Activated CD4-positive, alpha-beta T cell treated with anti-CD3 and anti-CD28 coated beads, Interleukin-10, Interleukin-2, amounts not matched to agents 100 ng/mL and 50 ng/mL, durations not matched to agents 16 hours and 8 hours (primary cell): Measurements from ENCODE around the gene CRTC1.
A peak's percentile ranks its signal among the peaks of the same experiment; 100 is the strongest.
"Not testable (repeated sequence)": the region's sequence is repeated elsewhere in the genome, so short reads cannot be mapped to it uniquely, and the experiment has no call there.

Experiments used
- DNase-seq: peaks from one replicate; pipeline ENCODE4 v3.0.0-alpha.2; 2020

The CRTC1 gene

DNA sequence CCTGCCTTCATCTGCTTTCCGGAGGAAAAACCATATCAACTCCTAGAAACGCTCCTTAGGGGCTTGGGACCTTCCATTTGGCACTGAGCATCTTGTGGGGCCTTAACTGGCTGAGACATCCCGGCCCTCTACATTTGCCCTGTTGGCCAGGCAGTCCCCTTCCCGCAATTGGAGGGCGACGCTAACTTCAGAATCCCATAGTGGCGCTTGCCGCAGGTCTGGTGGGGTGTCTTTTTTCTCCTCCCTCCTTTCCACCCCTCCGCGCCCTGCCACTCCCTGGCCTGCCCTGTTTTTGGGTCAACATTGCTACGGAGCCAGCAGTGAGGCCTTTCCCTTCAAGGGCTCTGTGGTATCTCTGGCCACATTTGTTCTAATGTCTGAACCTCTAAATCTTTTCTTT lies 13.6 kb upstream of the CRTC1 start:
- no peak for DNase-seq

DNA sequence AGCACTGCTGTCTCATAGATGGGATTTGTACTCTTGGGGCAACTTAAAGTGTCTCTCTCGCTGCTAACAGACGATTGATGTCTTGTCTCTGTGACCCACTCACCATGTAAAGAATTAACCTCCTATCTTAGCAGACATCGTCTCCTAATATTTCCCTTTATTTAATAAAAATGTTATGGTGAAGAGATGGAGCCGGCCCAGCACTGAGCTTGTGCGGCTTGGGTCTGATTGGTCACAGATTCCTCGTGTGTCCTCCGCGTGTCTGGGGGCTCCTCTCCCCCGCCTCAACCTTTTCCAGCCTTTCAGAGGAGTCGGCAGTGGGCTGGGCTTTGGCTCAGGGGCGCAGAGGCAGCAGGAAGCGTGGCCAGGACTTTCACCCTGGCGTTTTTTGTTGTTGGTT lies 13.2 kb upstream of the CRTC1 start:
- no peak for DNase-seq

DNA sequence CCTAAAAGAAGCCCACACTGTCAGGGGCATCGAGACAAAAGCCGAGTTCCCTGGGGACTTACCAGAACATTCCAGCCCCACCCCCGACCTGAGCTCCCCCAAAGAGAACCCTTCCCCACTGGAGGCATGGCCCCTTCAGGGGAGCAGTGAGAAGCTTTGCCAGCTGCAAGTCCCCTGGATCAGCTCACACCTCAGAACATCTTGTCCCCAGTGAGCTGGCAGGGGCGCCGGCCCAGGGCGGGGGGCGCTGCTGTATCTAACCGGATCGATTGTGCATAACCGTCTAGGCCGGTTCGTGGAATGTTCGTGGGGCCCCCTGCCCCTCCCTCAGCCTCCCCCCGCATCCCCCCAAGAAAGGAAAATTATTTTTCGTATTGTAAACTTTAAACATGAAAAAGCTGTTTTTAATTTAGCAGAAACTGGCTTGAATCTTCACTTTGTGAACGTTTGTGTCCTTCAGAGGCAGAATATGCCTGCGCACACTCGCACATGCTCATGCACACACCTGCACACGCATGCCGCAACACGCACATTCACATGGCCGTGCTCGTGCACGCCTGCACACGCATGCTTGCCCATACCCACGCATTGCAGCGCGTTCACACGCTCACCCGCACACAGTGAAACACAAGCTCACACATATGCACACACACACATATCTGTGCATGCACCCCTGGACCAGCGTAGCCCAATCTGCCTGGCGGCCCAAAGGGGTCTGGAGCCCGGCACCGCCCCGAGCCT lies 12.0 kb upstream of the CRTC1 start:
- no peak for DNase-seq

- no peak for DNase-seq
Observed at GRCh38 chr19:18672044-18672451, 11.4 kb upstream of the CRTC1 start.

GRCh38 chr19:18672606-18673337 lies 10.7 kb upstream of the CRTC1 start:
- DNase-seq, result no peak

- no peak for DNase-seq
Observed at GRCh38 chr19:18674616-18675015, 8.9 kb upstream of the CRTC1 start.

DNA sequence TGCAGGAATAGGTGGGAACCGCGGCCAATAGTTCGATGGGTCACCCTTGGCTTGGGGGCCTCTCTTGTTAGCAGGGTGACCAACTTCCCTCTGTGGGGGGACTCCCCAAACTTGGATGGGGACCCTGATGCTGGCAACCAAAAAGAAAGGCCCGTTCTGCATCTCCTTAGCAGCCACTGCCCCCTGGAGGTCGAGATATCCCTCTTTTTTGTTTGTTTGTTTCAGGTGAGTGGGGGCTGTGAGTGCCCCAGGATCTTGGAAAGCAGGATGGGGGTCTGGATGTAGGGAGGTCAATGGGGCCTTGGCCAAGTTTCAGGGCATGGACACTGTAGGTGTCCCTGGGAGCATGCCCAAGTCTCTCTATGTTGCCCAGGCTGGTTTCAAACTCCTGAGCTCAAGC lies 7.7 kb upstream of the CRTC1 start:
- no peak for DNase-seq

GRCh38 chr19:18676692-18677091 lies 6.8 kb upstream of the CRTC1 start:
- no peak for DNase-seq

DNA sequence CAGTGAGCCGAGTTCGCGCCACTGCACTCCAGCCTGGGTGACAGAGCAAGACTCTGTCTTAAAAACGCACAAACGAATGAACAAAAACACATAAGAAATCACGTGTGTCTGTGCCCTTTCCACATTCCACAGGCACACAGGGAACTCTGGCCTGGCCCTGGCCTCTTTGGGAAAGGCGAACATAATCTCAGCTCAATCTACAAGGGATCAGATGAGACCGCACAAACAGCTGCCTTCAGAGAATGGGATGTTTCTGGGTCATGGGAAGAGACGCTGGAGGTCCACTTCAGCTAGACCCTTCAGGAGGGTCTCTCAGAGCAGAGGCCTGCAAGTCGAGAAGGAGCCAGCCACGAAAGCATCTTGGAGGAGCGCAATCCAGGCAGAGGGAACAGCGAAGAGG lies 6.3 kb upstream of the CRTC1 start:
- no peak for DNase-seq

- not testable (repeated sequence) for DNase-seq
Observed at GRCh38 chr19:18680148-18680547, 3.3 kb upstream of the CRTC1 start.

DNA sequence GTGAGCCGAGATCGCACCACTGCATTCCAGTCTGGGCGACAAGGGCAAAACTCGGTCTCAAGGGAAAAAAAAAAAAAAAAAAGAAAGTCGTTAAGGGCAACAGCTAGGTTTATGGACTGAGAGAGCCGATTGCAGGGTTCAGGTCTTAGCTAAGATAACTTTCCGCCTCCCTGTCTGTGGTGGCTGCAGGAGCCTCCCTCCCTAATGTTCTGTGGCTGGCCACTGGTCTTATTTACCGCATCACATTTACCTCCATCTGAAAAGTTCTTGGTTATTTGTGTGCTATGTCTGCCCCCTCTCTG lies 722 bp upstream of the CRTC1 start:
- no peak for DNase-seq

DNA sequence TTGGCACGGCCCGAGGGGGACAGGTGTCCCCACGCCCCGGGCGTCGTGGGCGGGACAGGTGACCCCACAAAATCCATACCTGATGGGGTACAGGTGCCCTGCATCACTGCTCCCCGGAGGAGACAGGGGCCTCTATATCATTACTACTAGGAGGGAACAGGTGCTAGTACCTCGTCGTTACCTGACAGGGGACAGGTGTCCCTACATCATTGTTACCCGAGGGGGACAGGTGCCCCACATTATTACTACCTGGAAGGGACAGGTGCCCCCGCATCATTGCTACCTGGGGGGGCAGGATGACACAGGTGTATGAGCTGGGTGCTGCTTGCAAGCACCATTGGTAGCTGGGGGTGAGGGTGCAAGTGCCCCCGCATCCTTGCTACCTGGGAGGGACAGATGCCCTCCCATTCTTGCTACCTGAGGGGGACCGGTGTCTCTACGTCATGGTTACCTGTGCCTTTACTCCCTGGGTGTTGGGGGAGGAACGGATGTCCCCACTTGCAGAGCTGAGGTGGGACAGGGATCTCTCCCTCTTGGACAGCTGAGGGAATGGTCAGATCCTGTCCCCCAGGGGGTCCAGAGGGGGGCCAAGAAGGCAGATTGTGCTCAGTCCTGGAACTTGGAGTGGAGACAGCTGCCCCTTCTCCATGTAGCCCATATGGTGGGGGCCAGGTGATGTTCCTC lies 620 bp downstream of the CRTC1 start:
- no peak for DNase-seq

DNA sequence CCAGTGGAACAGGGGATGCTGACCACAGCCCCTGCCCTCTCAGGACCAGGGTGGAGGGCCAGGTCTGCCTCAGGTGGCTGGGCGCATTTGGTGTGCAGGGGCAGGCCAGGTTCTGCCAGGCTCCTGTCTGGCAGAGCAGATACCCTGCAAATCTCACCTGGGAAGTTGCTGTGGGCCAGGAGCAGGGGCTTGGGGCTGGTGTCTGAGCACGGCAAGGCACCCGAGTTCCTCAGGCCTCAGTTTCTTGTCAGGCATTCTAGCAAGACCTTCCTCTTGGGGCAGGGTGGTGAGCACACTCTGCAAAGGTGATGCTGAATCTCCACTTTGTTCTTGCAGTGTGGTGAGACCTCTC lies 1.1 kb downstream of the CRTC1 start:
- DNase-seq, result no peak

- DNase-seq, result no peak
Observed at GRCh38 chr19:18685597-18686190, 2.2 kb downstream of the CRTC1 start.

GRCh38 chr19:18687740-18688465 lies 4.4 kb downstream of the CRTC1 start:
- DNase-seq, result no peak

GRCh38 chr19:18696023-18696422 lies 12.5 kb downstream of the CRTC1 start:
- DNase-seq, result no peak

GRCh38 chr19:18697680-18698079 lies 14.2 kb downstream of the CRTC1 start:
- no peak for DNase-seq

DNA sequence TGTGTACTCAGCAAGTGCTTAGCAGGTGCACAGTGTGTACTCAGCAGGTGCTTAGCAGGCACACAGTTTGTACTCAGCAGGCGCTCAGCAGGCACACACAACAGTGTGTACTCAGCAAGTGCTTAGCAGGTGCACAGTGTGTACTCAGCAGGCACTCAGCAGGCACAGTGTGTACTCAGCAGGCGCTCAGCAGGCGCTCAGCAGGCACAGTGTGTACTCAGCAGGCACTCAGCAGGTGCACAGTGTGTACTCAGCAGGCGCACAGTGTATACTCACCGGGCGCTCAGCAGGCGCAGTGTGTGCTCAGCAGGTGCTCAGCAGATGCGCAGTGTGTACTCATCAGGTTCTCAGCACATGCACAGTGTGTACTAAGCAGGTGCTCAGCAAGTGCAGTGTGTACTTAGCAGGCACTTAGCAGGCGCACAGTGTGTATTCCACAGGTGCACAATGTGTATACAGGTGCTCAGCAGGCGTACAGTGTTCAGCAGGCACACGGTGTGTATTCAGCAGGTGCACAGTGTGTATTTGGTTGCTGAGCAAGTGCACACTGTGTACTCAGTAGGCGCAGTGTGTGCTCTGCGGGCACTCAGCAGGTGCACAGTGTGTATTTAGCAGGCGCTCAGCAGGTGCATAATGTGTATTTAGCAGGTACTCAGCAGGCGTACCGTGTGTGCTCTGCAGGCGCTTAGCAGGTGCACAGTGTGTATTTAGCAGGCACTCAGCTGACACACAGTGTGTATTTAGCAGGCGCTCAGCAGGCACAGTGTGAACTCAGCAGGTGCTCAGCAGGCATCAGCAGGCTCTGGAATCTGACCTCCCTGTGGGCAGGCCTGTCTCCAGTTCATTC lies 15.1 kb downstream of the CRTC1 start:
- no peak for DNase-seq

- DNase-seq, result no peak
Observed at GRCh38 chr19:18699403-18700054, 16.0 kb downstream of the CRTC1 start.

DNA sequence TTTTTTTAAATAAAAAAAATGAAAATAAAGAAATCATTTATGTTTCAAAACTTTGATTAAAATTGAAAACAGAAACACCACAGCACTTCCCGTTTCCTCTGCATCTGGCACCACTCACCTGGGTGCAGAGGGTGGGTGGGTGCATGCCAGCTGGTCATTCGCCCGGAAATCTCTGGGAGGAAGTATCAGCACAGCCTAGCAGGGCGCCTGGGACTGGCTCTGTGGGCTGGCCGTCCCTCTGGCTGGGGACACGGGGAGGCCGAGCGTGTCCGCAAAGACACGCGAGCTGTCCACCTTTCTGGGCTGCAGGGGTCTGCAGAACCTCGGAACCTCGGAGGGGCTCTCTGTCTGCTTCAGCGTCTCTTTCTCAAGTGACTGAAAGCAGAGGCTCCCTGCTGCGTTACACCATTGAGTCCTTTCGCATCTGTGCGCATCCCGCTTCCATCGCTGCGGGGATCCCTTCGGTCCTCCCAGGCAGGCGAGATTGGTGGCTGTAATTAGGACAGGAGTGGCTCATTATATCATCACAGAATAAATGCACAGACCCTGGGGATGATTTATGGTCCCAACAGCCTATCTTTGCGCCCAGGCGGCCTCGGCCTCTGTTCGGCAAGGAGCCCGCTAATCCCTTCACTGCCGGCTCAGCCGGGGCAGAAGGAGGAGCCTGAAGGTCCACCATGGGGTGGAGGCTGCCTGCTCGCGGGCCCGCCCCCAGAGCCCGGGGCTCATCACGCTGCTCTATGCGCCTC lies 17.2 kb downstream of the CRTC1 start:
- peak; percentile 80 for DNase-seq

GRCh38 chr19:18701250-18701608 lies 17.7 kb downstream of the CRTC1 start:
- no peak for DNase-seq
